Myometrial cell (primary cell): ENCODE measurements around the gene UBQLN1. TPM values are rescaled to one million over a fixed set of nuclear protein-coding genes. Genes with fewer than 3 reads are reported as not detected.

Source experiments
- total RNA-seq: library from RNA; depleted of rRNA; stranded (reverse); fragments of >200 nt; gene quantifications from 2 replicates; pipeline ENCODE4 v1.2.3, GENCODE V29; 2015

Gene UBQLN1
- 89.4 and 91.4 TPM in 2 replicates for total RNA-seq

DNA sequence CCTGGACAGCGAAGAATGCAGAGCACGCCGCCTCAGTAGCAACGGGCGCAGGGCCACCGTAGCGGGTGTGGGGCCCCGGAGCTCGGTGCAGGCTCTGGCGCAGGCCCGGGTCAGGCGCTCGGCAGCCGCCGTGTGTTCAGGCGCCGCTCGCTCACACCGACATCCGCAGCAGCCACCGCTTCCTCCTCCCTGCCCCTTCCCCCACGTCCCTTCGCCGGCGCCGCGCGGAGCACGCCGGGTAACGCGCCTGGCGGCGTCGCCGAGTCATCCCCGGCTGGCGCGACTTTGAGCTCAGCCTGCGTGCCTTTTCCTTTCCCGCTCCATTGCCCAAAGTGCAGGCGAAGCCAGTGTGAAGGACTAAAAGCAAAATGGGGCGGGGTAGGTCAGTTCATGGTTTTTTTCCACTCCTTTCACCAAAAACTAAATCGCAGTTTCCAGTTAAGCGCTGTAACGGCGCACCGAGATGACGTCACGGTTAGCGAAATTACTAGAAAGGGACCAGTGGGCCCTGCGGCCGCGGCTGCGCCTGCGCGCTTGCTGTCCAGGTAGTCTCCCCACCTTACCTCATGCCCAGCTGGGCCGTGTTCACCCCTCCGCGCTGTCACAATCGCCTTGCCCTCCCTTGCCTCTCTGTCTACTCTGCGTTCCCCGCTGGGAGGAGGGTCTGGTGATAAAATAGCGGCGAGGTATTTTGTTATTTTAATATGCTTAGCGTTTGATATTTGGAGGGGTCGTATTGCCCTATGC lies at the start of gene UBQLN1:
Gene UBQLN1 (minus strand): TSS at position 191 of the 747 bp plus-strand sequence. CDS start 279 bp downstream, outside the sequence.

GRCh38 chr9:83622939-83623678 lies 84.6 kb downstream of the UBQLN1 start, which contains the start of gene IDNK:
IDNK (plus strand) TSS chr9:83623143; CDS start chr9:83623172, 29 bp downstream.

Other genes starting within 250 kb of the UBQLN1 start
- gene FRMD3, start 169.6 kb downstream of the UBQLN1 start, total RNA-seq, result 0.86 and 2.1 TPM in 2 replicates
- 3.9 and 7.8 TPM in 2 replicates for gene IDNK, start 84.8 kb downstream of the UBQLN1 start, total RNA-seq
- gene GKAP1, start 109.8 kb upstream of the UBQLN1 start, total RNA-seq, result 0.29 and 1.4 TPM in 2 replicates
- gene KIF27, start 213.5 kb upstream of the UBQLN1 start, total RNA-seq, result 0.58 and 1.4 TPM in 2 replicates